ENCODE data around the gene RCBTB1.

DNA sequence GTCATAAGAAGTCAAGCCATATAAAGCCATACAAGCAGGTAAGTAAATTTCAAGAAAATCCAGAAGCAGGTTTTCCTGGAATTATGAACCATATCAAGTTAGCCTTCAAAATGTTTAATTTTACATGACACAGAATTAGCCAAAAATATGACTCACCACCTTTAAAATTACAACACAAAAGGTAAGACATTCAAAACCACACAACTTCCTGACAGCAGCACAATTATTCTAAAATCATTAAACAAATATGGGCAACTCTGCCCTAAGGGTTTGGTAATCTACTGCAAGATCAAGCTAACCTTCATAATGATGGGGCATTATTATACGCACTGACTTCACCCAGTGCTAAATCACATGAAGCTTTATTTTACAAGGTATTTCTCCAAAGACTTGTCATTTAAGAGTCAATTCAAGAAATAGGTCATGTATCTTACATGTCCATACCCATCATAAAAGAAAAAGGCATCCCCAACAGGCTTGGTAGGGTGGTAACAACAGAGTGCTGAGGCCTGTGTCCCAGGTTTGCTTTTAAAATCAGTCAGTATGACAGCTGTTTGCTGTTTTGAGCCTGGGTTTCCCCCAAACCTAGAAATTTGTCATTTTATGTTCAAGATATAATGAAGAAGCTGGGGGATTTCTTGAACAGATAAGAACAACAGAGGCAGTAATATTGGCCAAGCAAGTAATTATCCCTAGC lies 15.2 kb downstream of the RCBTB1 start:
- TF ChIP-seq, protein P1, sequence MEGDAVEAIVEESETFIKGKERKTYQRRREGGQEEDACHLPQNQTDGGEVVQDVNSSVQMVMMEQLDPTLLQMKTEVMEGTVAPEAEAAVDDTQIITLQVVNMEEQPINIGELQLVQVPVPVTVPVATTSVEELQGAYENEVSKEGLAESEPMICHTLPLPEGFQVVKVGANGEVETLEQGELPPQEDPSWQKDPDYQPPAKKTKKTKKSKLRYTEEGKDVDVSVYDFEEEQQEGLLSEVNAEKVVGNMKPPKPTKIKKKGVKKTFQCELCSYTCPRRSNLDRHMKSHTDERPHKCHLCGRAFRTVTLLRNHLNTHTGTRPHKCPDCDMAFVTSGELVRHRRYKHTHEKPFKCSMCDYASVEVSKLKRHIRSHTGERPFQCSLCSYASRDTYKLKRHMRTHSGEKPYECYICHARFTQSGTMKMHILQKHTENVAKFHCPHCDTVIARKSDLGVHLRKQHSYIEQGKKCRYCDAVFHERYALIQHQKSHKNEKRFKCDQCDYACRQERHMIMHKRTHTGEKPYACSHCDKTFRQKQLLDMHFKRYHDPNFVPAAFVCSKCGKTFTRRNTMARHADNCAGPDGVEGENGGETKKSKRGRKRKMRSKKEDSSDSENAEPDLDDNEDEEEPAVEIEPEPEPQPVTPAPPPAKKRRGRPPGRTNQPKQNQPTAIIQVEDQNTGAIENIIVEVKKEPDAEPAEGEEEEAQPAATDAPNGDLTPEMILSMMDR (optimal IDR thresholded peaks at IDR 0.05 in 1 of 3, IDR thresholded peaks at IDR 0.05 in 1 of 3, conservative IDR thresholded peaks at IDR 0.05 in 1 of 3; ENCODE audit: extremely low read depth in 1 of 3, insufficient read depth in 2 of 3, low read length in 3 of 3) = no peak
- no peak for TF ChIP-seq EZH2 (IDR thresholded peaks at IDR 0.05; ENCODE audit: low read length)

Data from keratinocyte (primary cell).